T-cell (primary cell): ENCODE data around the gene ANK3. TPM values are rescaled to one million over a fixed set of nuclear protein-coding genes. Genes with fewer than 3 reads are reported as not detected.

Experiments
- ATAC-seq, 4 experiments: fragments of 200-7000 bp in 3 of 4; fragments of 150-1000 bp in 1 of 4; cut with Tn5 transposase; replicated peaks in 1 of 4; 1 replicate in 3 of 4; 2 replicates in 1 of 4; pipeline ENCODE4 v1.10.0; 2021; ENCODE audit warnings: moderate library complexity in 3 of 4, mild to moderate bottlenecking in 2 of 4, moderate number of reproducible peaks in 1 of 4
- CTCF ChIA-PET, 2 donors: fragments of 300-600 bp; sonication (Branson Sonifier 250); formaldehyde crosslinking; loops; one replicate each; lab custom pipeline; 2022; ENCODE audit warnings: antibody characterized with exemption in 2 of 2; lab: Charles Lee
- POLR2A ChIA-PET, 2 donors: fragments of 300-600 bp; sonication (Branson Sonifier 250); formaldehyde crosslinking; loops; one replicate each; lab custom pipeline; 2022; ENCODE audit warnings: antibody characterized with exemption in 2 of 2; lab: Charles Lee
- DNase-seq, 35 experiments: peaks; one replicate each; pipeline versions ENCODE4 v3.0.0 to v3.0.0-alpha.2; 2013 to 2023
- H3K27ac ChIP-seq: one replicate; pipeline ENCODE4 v1.5.1; 2013; ENCODE audit warnings: low read length
- H3K27me3 ChIP-seq, 2 experiments: replicated peaks in 1 of 2; 1 replicate in 1 of 2; 2 replicates in 1 of 2; pipeline versions ENCODE4 v1.6.1 to v1.7.0; 2013; ENCODE audit warnings: low read length in 1 of 2, mixed read lengths in 1 of 2; ENCODE audit not compliant: control insufficient read depth in 2 of 2, insufficient read depth in 2 of 2; ENCODE audit errors: extremely low read depth in 1 of 2
- H3K36me3 ChIP-seq, 2 donors: 1 replicate in 1 of 2; 2 replicates in 1 of 2; pipeline versions ENCODE4 v1.6.1 to v1.7.0; 2013; ENCODE audit warnings: low read length in 1 of 2; ENCODE audit not compliant: control insufficient read depth in 2 of 2, insufficient read depth in 1 of 2; ENCODE audit errors: extremely low read depth in 1 of 2
- H3K4me1 ChIP-seq, 2 experiments: 1 replicate in 1 of 2; 2 replicates in 1 of 2; pipeline versions ENCODE4 v1.6.1 to v1.7.0; 2013; ENCODE audit warnings: low read length in 2 of 2, mixed read lengths in 1 of 2; ENCODE audit not compliant: insufficient read depth in 2 of 2, control insufficient read depth in 1 of 2; ENCODE audit errors: extremely low read depth in 1 of 2
- H3K4me3 ChIP-seq, 2 donors: 1 replicate in 1 of 2; 2 replicates in 1 of 2; pipeline versions ENCODE4 v1.5.1 to v1.7.0; 2013; ENCODE audit warnings: mild to moderate bottlenecking in 2 of 2, low read length in 1 of 2, moderate library complexity in 1 of 2; ENCODE audit not compliant: control insufficient read depth in 1 of 2; ENCODE audit errors: extremely low read depth in 1 of 2
- H3K9me3 ChIP-seq: 2 replicates; pipeline ENCODE4 v1.7.0; 2013
- H3K27ac Mint-ChIP-seq, 2 donors: one replicate each; pipeline ENCODE4 v1.8.0; 2020 to 2021; ENCODE audit warnings: mild to moderate bottlenecking in 2 of 2, mixed read lengths in 2 of 2
- H3K27me3 Mint-ChIP-seq, 2 donors: one replicate each; pipeline ENCODE4 v1.8.0; 2021 to 2022; ENCODE audit warnings: mixed read lengths in 2 of 2
- H3K36me3 Mint-ChIP-seq: one replicate; pipeline ENCODE4 v1.8.0; 2021; ENCODE audit warnings: mixed read lengths
- H3K4me1 Mint-ChIP-seq, 3 donors: one replicate each; pipeline ENCODE4 v1.8.0; 2020 to 2022; ENCODE audit warnings: mixed read lengths in 3 of 3, mild to moderate bottlenecking in 1 of 3
- H3K4me3 Mint-ChIP-seq, 3 donors: one replicate each; pipeline ENCODE4 v1.8.0; 2020 to 2022; ENCODE audit warnings: mild to moderate bottlenecking in 3 of 3, mixed read lengths in 3 of 3, moderate library complexity in 3 of 3
- H3K9me3 Mint-ChIP-seq, 3 donors: one replicate each; pipeline ENCODE4 v1.8.0; 2020 to 2022; ENCODE audit warnings: mixed read lengths in 3 of 3
- WGBS: methylation state at CpG from one replicate; pipeline ENCODE4 v1.1.5; 2013; ENCODE audit warnings: missing lambda C conversion rate; ENCODE audit not compliant: insufficient coverage; 5-methylcytosine and 5-hydroxymethylcytosine counted together
- total RNA-seq, 35 experiments: library from RNA in 6 of 35; stranded (reverse) in 6 of 35; fragments of 120-200 nt in 1 of 35; gene quantifications; one replicate each; pipeline versions ENCODE4 v1.2.1 to v1.2.4 and lab custom pipeline; 2013 to 2026

ANK3 gene
- total RNA-seq, 5 donors from 2014 or later (not counting 1 experiment from before 2014, with no cell fraction given) = 43.0 to 74.8 (median 56.7) TPM

- H3K4me1 Mint-ChIP-seq = no peaks in the 10 kb centered on the region
- peaks cover 0 to 38% of the 10 kb centered on the region in 2 donors for H3K36me3 ChIP-seq
- DNase-seq (no peak), ATAC-seq (no peak)
- H3K27me3 Mint-ChIP-seq = no peaks in the 10 kb centered on the region
- no peak overlapping the region for H3K27ac ChIP-seq
- no peaks in the 10 kb centered on the region for H3K9me3 Mint-ChIP-seq
- no peaks in the 10 kb centered on the region for H3K9me3 ChIP-seq
- H3K27me3 ChIP-seq = no peaks in the 10 kb centered on the region
- H3K4me1 ChIP-seq = no peaks in the 10 kb centered on the region
- H3K4me3 Mint-ChIP-seq = no peak overlapping the region
- H3K4me3 ChIP-seq = no peak overlapping the region
- H3K27ac Mint-ChIP-seq = no peak overlapping the region
- POLR2A ChIA-PET = interaction anchor here in 1 of 2 donors (1.6 kb wide), 1 partner anchor 9 kb away, joined by 4 read pairs; no protein-coding TSS in a partner anchor
- peaks cover 46% of the 10 kb centered on the region for H3K36me3 Mint-ChIP-seq
- WGBS = no CpG with 5 or more reads among the region's 3 CpGs
- CTCF ChIA-PET = no interaction called here
Observed at GRCh38 chr10:60197206-60197605, 192.5 kb downstream of the ANK3 start.

GRCh38 chr10:60194421-60194820, 195.3 kb downstream of the ANK3 start:
- no peak for ATAC-seq

DNA sequence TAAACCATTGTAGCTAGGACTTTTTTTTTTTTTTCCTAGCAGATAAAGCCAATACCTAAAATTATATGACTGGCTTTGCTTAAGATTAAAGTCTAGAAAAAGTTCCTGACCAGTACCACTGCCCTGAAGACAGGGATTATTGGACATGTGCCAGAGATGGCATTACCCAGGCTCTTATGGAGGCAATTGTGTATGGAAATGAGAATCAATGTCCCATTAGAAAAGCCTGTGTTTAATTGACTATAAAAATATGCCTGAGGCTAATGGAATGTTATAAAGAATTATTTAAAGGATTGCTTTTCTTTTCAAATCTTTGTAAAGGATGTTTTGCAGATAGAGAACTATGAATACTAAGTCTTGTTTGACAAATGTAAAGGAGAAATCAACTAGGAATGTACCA, 196.7 kb downstream of the ANK3 start:
- H3K27ac Mint-ChIP-seq = no peak overlapping the region
- no peak for ATAC-seq

More at GRCh38 chr10:60194421-60194820, 195.3 kb downstream of the ANK3 start:
- POLR2A ChIA-PET = no interaction called here
- Mint-ChIP-seq H3K36me3 (peaks cover 60% of the 10 kb centered on the region), H3K4me3 (no peak overlapping the region), H3K27me3 (no peaks in the 10 kb centered on the region), H3K9me3 (no peaks in the 10 kb centered on the region), H3K4me1 (no peaks in the 10 kb centered on the region), H3K27ac (no peak overlapping the region)
- Histone ChIP-seq H3K27me3 (no peaks in the 10 kb centered on the region), H3K4me3 (no peak overlapping the region), H3K4me1 (no peaks in the 10 kb centered on the region), H3K27ac (no peak overlapping the region), H3K36me3 (peaks cover 0 to 33% of the 10 kb centered on the region in 2 donors), H3K9me3 (no peaks in the 10 kb centered on the region)
- DNase-seq = no peak
- CTCF ChIA-PET = no interaction called here

DNA sequence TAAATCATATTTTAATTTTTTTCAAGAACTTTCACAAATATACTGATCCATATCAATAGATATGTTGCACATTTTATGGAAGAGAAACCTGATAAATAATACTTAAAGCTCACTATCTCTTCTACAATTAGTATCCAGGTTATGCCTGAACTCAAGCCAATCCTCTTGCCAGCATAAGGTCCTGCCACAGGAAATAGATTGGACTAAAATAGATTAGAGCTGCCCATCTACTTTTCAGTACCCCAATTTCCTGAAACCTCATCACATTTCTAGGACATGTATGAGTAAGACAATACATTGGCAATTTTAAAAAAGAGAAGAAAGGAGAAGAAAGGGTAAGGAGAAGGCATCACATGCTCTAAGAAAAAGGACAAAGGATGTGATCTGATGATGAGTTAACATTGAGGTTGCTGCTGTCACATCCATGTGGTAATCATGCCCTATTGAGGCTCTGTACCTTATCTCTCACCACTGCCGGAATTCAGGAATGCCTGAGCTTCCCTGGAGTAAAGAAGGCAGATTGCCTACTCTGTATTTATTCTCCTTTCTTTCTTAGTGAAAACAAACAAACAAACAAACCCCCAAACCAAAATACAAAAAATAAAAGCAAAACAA, 199.7 kb downstream of the ANK3 start:
- Histone ChIP-seq H3K9me3 (no peaks in the 10 kb centered on the region), H3K4me1 (no peaks in the 10 kb centered on the region), H3K27ac (no peak overlapping the region), H3K4me3 (no peak overlapping the region), H3K36me3 (peaks cover 3 to 19% of the 10 kb centered on the region in 2 donors), H3K27me3 (no peaks in the 10 kb centered on the region)
- ChIA-PET CTCF (interaction anchor here in 1 of 2 donors (0.7 kb wide), 1 partner anchor 455 kb away, joined by 3 read pairs; no protein-coding TSS in a partner anchor), POLR2A (no interaction called here)
- peaks cover 47% of the 10 kb centered on the region for H3K36me3 Mint-ChIP-seq
- WGBS = no CpG with 5 or more reads among the region's 1 CpG
- H3K27me3 Mint-ChIP-seq = no peaks in the 10 kb centered on the region
- H3K27ac Mint-ChIP-seq = no peak overlapping the region
- peaks cover 0 to 1% (median 0%) of the 10 kb centered on the region in 3 donors for H3K4me1 Mint-ChIP-seq
- no peak overlapping the region for H3K4me3 Mint-ChIP-seq
- ATAC-seq (no peak), DNase-seq (no peak)
- no peaks in the 10 kb centered on the region for H3K9me3 Mint-ChIP-seq

More for the DNA sequence above, 196.7 kb downstream of the ANK3 start:
- Histone ChIP-seq H3K4me3 (no peak overlapping the region), H3K4me1 (no peaks in the 10 kb centered on the region), H3K9me3 (no peaks in the 10 kb centered on the region), H3K36me3 (peaks cover 0 to 22% of the 10 kb centered on the region in 2 donors), H3K27me3 (no peaks in the 10 kb centered on the region), H3K27ac (no peak overlapping the region)
- ChIA-PET POLR2A (no interaction called here), CTCF (interaction anchor here in 1 of 2 donors (0.6 kb wide), 1 partner anchor 362 kb away, joined by 5 read pairs; no protein-coding TSS in a partner anchor)
- no peak for DNase-seq
- Mint-ChIP-seq H3K4me1 (no peaks in the 10 kb centered on the region), H3K4me3 (no peak overlapping the region), H3K36me3 (peaks cover 55% of the 10 kb centered on the region), H3K9me3 (no peaks in the 10 kb centered on the region), H3K27me3 (no peaks in the 10 kb centered on the region)

DNA sequence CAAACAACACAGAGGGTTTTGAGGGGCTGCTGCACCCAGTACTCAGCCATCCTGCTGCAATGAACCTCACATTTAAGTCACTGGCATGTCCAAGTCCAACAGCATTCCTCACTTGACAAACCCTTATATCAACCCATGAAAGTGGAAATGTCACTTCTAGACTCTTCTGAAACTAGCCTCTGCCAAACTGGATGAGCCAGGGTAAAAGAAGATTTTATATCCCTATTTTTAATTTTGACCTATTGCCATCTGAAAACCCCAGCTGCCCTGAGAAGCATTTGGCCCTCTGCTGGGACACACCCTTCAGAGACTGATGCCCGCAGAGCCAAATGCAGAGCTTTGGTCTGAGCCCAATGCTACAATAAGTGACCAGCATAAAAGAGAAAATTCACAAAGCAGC, 201.1 kb downstream of the ANK3 start:
- WGBS = 100% methylated on average over 1 of the region's 1 CpG
- no peak overlapping the region for H3K27ac Mint-ChIP-seq

DNA sequence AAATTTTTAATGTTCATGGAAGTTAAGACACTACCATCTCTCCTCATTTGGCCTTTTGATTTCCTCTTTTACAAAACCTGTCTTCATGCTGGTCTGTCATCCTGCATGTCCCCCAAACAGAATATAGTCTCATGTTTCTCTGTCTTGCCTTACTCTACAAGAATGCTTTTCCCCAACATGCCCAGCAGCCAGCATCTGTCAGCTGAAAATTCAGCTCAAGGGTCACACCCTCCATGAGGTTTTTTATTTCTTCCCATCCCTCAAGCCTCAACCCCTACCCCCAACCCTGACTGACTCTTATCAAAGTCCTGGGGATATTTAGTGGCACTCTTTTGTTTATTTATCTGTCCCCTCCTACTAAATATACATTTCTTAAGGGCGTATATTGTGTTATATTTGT, 202.0 kb downstream of the ANK3 start:
- no peak overlapping the region for H3K4me3 Mint-ChIP-seq
- no peaks in the 10 kb centered on the region for H3K4me1 ChIP-seq
- no CpG with 5 or more reads among the region's 1 CpG for WGBS
- DNase-seq = no peak
- no peak overlapping the region for H3K27ac Mint-ChIP-seq
- no peak overlapping the region for H3K4me3 ChIP-seq
- no peak for ATAC-seq
- no peaks in the 10 kb centered on the region for H3K27me3 Mint-ChIP-seq
- H3K9me3 ChIP-seq = no peaks in the 10 kb centered on the region
- H3K27ac ChIP-seq = no peak overlapping the region
- no peaks in the 10 kb centered on the region for H3K27me3 ChIP-seq
- peaks cover 3 to 19% of the 10 kb centered on the region in 2 donors for H3K36me3 ChIP-seq
- no peaks in the 10 kb centered on the region for H3K9me3 Mint-ChIP-seq
- H3K4me1 Mint-ChIP-seq = peaks cover 0 to 1% (median 0%) of the 10 kb centered on the region in 3 donors
- CTCF ChIA-PET = no interaction called here
- H3K36me3 Mint-ChIP-seq = peaks cover 39% of the 10 kb centered on the region
- POLR2A ChIA-PET = no interaction called here

More for the DNA sequence above, 201.1 kb downstream of the ANK3 start:
- Mint-ChIP-seq H3K4me3 (no peak overlapping the region), H3K36me3 (peaks cover 44% of the 10 kb centered on the region), H3K4me1 (peaks cover 0 to 1% (median 0%) of the 10 kb centered on the region in 3 donors), H3K27me3 (no peaks in the 10 kb centered on the region), H3K9me3 (no peaks in the 10 kb centered on the region)
- ATAC-seq (no peak), DNase-seq (no peak)
- H3K4me3 ChIP-seq = no peak overlapping the region
- no peaks in the 10 kb centered on the region for H3K4me1 ChIP-seq
- no peaks in the 10 kb centered on the region for H3K27me3 ChIP-seq
- peaks cover 3 to 17% of the 10 kb centered on the region in 2 donors for H3K36me3 ChIP-seq
- POLR2A ChIA-PET = no interaction called here
- no peak overlapping the region for H3K27ac ChIP-seq
- no peaks in the 10 kb centered on the region for H3K9me3 ChIP-seq
- CTCF ChIA-PET = interaction anchor here in 1 of 2 donors (0.5 kb wide), 1 partner anchor 91 kb away, joined by 3 read pairs; no protein-coding TSS in a partner anchor
